Glutamatergic neuron (in vitro differentiated cells): Measurements from ENCODE around the gene C9orf72. TPM values are rescaled to one million over a fixed set of nuclear protein-coding genes. Genes with fewer than 3 reads are reported as not detected.
"Not testable (repeated sequence)": the region's sequence is repeated elsewhere in the genome, so short reads cannot be mapped to it uniquely, and the experiment has no call there.

Experiments
- DNase-seq: peaks from one replicate; pipeline ENCODE4 v3.0.0; 2022
- H3K27ac Mint-ChIP-seq: one replicate; pipeline ENCODE4 v1.8.0; 2020; ENCODE audit warnings: mild to moderate bottlenecking, mixed read lengths, inconsistent platforms; ENCODE audit not compliant: unreplicated experiment
- H3K27me3 Mint-ChIP-seq: one replicate; pipeline ENCODE4 v1.8.0; 2020; ENCODE audit warnings: mild to moderate bottlenecking, moderate library complexity, mixed read lengths, inconsistent platforms; ENCODE audit not compliant: unreplicated experiment
- H3K36me3 Mint-ChIP-seq: one replicate; pipeline ENCODE4 v1.8.0; 2020; ENCODE audit warnings: mild to moderate bottlenecking, mixed read lengths, inconsistent platforms; ENCODE audit not compliant: unreplicated experiment
- H3K4me1 Mint-ChIP-seq: one replicate; pipeline ENCODE4 v1.8.0; 2020; ENCODE audit warnings: mild to moderate bottlenecking, low read depth, mixed read lengths, inconsistent platforms; ENCODE audit not compliant: unreplicated experiment
- H3K4me3 Mint-ChIP-seq: one replicate; pipeline ENCODE4 v1.8.0; 2020; ENCODE audit warnings: mild to moderate bottlenecking, mixed read lengths, inconsistent platforms; ENCODE audit not compliant: unreplicated experiment
- H3K9me3 Mint-ChIP-seq: one replicate; pipeline ENCODE4 v1.8.0; 2020; ENCODE audit warnings: mild to moderate bottlenecking, moderate library complexity, mixed read lengths, inconsistent platforms; ENCODE audit not compliant: unreplicated experiment
- total RNA-seq: library from RNA; stranded (reverse); fragmentation: NEBNext Ultra II Directional; extraction: Animal tissue kit (Norgen Biotek cat#: 25700); gene quantifications from one replicate; pipeline ENCODE4 v1.2.1, GENCODE V29; 2021; ENCODE audit not compliant: unreplicated experiment
- TF ChIP-seq, protein P1 (sequence below): fragments of 200-600 bp; sonication (generic); IDR thresholded peaks from one replicate; pipeline ENCODE4 v1.5.0; 2021; ENCODE audit not compliant: partially characterized antibody, unreplicated experiment

Gene C9orf72
- total RNA-seq, 1 donor from 2014 or later: 53.9 TPM

DNA sequence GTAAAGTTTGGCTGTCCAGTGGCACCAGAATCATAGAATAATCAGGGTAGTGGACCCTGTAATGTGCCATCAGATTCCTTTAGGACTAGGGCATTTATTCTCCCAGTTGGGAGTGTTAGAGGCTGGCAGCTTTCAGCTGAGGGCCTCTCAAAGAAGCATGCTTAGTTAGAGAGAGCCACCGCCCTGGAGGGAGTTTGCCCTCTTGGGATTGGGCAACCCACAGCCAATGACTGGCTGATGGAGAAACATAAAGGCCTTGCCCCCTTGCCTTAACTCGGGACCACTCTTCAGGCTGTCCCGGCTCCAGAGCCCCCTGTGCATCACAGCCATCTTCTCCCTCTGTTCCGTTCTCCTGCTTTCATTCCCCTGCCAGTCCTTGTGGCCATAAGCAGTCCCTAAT, 69.7 kb downstream of the C9orf72 start:
- no peak overlapping the region for H3K27ac Mint-ChIP-seq
- TF ChIP-seq, protein P1, sequence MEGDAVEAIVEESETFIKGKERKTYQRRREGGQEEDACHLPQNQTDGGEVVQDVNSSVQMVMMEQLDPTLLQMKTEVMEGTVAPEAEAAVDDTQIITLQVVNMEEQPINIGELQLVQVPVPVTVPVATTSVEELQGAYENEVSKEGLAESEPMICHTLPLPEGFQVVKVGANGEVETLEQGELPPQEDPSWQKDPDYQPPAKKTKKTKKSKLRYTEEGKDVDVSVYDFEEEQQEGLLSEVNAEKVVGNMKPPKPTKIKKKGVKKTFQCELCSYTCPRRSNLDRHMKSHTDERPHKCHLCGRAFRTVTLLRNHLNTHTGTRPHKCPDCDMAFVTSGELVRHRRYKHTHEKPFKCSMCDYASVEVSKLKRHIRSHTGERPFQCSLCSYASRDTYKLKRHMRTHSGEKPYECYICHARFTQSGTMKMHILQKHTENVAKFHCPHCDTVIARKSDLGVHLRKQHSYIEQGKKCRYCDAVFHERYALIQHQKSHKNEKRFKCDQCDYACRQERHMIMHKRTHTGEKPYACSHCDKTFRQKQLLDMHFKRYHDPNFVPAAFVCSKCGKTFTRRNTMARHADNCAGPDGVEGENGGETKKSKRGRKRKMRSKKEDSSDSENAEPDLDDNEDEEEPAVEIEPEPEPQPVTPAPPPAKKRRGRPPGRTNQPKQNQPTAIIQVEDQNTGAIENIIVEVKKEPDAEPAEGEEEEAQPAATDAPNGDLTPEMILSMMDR: no peak
- H3K27me3 Mint-ChIP-seq: no peaks in the 10 kb centered on the region
- DNase-seq: no peak
- H3K4me3 Mint-ChIP-seq: no peak overlapping the region
- no peaks in the 10 kb centered on the region for H3K4me1 Mint-ChIP-seq
- H3K36me3 Mint-ChIP-seq: no peaks in the 10 kb centered on the region
- no peaks in the 10 kb centered on the region for H3K9me3 Mint-ChIP-seq

DNA sequence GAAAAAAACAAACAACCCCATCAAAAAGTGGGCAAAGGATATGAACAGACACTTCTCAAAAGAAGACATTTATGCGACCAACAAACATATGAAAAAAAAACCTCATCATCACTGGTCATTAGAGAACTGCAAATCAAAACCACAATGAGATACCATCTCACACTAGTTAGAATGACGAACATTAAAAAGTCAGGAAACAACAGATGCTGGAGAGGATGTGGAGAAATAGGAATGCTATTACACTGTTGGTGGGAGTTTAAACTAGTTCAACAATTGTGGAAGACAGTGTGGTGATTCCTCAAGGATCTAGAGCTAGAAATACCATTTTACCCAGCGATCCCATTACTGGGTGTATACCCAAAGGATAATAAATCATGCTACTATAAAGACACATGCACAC, 72.4 kb downstream of the C9orf72 start:
- DNase-seq, H3K4me3 Mint-ChIP-seq, H3K4me1 Mint-ChIP-seq, H3K36me3 Mint-ChIP-seq, H3K27me3 Mint-ChIP-seq, H3K9me3 Mint-ChIP-seq, H3K27ac Mint-ChIP-seq: not testable (repeated sequence)

DNA sequence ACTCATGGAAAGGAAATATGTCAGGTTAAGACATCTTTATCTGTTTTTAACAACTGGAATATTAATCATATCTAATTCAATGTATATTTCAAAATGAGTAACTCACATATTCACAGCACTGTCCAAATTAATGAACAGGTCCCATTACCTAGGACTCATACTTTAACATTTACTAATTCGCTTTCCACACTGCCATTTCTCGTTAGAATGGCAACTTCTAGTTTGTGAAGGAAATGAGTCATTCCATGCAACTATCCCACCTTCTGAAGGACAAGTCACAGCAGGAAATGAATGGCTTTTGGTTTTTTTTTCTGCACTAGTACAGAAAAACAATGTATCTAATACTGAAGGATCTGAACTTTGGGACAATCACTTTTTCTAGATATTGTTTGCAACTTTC, 73.8 kb downstream of the C9orf72 start:
- no peak overlapping the region for H3K4me3 Mint-ChIP-seq
- no peaks in the 10 kb centered on the region for H3K27me3 Mint-ChIP-seq
- TF ChIP-seq, protein P1: no peak
- H3K4me1 Mint-ChIP-seq: peaks cover 6% of the 10 kb centered on the region
- no peak for DNase-seq
- no peaks in the 10 kb centered on the region for H3K9me3 Mint-ChIP-seq
- H3K27ac Mint-ChIP-seq: no peak overlapping the region
- no peaks in the 10 kb centered on the region for H3K36me3 Mint-ChIP-seq

DNA sequence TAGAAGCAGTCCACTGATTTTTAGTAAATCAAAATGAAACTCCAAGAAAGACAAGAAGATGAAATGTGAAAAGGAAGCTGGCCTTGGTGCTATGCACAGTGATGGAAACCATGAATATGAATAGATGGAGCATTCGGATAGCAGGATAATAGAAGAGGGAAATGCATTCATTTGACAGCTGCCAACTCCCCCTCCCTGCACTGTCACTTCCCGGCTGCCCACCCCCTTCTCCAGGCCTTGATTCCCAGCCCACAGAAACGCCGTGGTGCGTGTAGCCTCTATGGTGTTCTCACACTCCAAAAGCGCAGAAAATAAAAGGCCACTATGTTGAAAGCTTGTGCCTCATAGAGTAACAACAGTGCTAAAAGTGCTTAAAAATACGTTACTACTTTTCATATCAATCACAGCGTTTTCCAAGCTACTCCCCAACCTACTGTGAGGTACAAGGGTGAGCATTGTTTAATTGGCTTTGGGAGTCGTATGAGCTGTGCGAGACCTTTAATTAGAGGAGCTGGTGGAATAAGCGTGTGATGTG, 75.3 kb downstream of the C9orf72 start:
- H3K36me3 Mint-ChIP-seq: no peaks in the 10 kb centered on the region
- no peaks in the 10 kb centered on the region for H3K27me3 Mint-ChIP-seq
- peak; percentile 28 for DNase-seq
- H3K4me3 Mint-ChIP-seq: no peak overlapping the region
- H3K4me1 Mint-ChIP-seq: peaks cover 6% of the 10 kb centered on the region
- TF ChIP-seq, protein P1: no peak
- no peaks in the 10 kb centered on the region for H3K9me3 Mint-ChIP-seq
- peak overlapping the region; percentile 3 for H3K27ac Mint-ChIP-seq

Other genes starting within 250 kb of the C9orf72 start
- gene IFNK, start 49.2 kb downstream of the C9orf72 start, total RNA-seq: not detected
- 1.8 TPM for gene MOB3B, start 43.7 kb downstream of the C9orf72 start, total RNA-seq